Measurements from ENCODE around the gene DTNBP1.

DTNBP1 gene

DNA sequence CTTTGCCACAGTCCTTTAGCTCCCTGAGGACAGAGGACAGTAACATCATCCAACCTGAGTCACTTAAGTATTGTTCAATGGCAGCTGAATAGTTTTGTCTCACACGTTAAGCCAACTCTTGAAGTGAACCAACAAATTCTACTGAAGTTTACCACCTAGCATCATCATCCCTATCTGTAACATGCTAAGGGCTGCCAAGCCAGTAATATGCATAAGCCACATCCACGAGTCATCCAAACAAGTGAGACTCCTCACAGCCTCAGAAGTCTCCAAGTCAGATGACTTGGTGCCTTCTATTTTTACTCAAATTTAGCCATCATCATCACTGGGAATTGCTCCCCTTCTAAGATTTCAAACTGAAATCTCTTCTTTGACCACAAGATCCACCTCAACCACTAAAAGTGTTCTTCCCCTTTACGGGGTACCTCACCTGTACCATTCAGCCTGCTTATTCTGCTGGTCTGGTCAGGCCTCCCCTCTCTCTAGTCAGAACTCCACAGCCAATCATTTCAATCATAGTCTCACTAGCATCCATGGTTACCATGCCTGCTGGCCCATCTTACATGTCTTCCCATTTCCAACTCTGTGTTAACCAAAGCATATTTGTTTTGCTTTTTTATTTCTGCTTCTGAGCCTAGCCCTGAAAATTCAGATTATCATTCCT is 73.7 kb downstream of the DTNBP1 start:
- no peak for DNase-seq (ENCODE audit: low spot score)

DNA sequence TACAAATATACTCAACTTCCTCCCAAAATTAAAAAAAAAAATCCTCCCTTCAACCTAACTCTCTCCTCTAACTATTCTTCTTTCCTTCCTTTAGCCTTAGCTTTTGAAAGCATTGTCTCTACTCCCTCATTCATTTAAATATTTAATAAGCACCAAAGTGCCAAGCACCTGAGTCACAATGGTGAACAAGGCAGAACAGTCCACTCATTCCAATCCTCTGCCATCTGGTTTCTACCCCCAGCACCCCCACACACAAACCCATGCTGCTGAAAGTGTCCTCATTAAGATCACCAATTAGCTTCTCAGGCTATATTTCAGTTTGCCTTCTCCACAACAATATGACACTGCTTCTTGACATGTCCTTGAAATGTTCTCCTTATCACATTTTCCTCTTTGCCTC is 76.3 kb downstream of the DTNBP1 start:
- no peak for DNase-seq (ENCODE audit: low spot score)

DNA sequence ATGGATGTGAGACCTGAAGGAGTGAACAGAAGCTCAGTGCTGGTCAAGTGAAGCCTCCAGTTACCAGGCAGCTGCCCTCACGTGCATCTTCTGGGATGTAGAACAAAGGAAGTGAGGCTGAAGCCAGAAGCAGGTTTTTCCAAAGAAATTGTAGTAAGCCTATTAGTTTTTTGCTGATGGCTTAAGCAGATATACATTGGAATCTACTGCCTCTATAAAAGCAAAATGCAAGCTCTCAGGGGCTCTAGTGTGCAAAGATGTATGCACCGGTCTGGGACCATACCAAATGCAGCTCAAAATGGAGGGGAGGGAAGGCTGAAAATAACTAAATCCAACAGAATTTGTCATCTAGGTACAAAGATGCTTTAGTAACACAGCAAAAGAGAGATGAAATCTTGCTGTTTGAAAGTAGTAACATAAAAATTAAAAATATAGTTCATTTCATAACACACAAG is 77.0 kb downstream of the DTNBP1 start:
- DNase-seq (ENCODE audit: low spot score): no peak

DNA sequence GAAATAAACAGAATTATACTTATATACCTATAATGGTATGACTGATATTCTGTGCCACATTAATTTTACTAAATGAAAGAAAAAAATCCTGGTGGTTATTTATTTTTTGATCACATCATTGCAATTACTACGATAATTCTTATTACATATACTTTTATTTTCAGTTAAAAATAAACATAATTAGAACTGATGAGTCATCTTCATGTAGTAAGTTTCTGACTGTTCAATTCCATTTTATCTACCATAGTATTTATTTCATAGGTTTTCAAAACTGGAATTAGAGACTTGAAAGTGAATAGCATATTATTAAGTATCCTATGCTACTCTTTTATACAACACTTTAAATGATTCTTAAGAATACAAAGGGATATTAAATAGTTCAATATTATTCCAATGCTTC is 80.3 kb downstream of the DTNBP1 start:
- DNase-seq (ENCODE audit: low spot score): no peak

DNA sequence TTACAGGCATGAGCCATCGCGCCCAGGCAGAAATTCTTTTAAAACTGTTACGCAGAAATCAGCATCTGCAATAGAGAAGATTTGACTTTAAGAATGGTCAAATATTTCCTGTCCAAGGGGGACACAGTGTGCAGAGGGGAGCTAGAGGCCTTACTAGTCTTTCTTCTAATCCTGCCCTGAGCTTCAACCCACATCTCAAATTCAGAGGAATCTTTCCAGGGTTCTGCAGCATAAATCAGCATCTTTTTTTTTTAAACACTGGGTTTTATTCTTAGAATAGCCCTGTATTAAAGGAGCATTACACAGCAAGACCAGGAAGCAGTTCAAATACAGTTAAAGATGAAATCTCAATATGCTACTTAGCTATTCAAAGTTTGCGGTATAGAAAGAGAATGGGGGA is 81.1 kb downstream of the DTNBP1 start:
- DNase-seq (ENCODE audit: low spot score): no peak

DNA sequence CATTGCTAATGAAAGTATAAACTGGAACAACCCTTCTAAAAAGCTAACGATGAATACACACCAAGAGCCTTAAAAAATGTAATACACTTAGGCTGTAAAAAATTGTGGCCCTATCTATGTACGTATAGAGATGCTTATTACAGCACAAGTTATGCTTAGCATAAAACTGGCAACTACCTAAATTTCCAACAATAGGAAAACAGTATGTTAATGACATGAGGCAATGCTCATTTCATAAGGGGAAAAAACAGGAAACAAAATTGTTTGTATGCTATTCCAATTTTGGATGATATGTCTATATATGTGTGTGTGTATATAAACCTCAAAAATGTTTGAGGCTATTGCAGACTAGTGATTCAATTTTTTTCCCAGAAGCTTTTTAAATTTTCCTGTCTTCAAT is 82.5 kb downstream of the DTNBP1 start:
- DNase-seq (ENCODE audit: low spot score): no peak

DNA sequence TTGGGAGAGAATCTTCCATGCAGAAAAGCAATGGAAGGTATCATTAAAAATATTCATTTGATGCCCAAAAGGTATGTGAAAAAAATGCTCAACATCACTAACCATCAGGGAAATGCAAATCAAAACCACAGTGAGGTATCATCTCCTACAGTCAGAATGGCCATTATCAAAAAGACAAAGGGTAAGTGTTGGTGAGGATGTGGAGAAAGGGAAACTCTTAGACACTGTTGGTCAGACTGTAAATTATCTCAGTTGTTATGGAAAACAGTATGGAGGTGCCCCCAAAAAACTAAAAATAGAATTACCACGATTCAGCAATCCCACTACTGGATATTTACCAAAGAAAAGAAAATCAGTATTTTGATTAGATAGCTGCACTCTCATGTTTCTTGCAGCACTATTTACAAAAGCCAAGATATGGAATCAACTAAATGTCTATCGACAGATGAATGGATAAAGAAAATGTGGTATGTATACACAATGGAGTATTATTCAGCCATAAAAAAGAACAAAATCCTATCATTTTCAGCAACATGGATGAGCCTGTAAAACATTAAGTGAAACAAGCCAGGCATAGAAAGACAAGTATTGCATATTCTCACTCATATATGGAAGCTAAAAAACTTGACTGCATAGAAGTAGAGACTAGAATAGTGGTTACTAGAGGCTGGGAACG is 84.0 kb downstream of the DTNBP1 start:
- DNase-seq (ENCODE audit: low spot score): no peak

DNA sequence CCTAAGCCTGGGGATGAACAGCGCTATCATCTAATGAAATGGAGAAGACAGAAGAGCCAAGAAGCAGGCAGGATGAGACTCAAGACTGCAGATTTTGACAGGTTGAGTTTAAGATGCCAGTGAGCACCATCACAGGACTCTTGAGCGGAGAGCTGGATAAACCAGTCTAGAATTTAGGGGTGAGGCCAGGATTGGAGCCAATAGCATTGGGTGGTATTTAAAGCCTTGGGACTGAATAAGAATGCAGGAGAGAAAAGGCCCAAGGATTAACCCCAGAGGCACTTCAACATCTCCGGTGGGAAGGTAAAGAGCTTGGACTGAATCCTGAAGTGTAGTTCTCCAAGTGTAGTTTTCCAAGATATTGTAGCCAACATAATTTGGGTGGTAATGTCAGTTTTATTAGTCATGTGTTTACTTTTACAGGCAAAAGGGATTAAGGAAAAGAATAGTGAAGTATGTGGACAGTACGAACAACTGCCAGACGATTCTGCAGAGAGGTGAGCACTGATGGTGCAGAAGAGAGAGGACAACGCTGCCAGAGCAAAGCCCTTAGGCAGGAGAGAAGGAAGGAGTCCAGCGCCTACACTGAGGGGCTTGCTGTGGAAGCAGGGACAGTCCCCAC is 85.2 kb downstream of the DTNBP1 start:
- DNase-seq (ENCODE audit: low spot score): no peak

DNA sequence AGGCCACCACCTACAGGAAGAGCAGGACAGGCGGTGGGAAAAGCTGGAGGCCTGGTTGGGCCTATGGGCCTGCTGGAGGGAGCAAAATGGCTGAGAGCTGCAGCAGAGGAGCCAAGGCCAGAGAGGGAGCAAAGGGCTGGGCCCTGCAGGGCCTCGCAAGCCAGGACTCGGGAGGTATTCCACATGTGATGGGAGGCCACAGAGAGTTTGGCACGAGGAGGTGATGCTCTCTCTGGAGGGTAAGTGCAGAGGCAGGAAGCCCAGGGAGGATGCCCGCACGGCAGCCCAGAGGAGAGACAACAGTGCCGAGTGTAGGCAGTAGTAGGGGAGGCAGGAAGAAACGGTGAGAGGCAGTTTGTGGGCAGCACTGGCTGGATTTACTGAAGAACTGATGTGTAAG is 85.7 kb downstream of the DTNBP1 start:
- no peak for DNase-seq (ENCODE audit: low spot score)

DNA sequence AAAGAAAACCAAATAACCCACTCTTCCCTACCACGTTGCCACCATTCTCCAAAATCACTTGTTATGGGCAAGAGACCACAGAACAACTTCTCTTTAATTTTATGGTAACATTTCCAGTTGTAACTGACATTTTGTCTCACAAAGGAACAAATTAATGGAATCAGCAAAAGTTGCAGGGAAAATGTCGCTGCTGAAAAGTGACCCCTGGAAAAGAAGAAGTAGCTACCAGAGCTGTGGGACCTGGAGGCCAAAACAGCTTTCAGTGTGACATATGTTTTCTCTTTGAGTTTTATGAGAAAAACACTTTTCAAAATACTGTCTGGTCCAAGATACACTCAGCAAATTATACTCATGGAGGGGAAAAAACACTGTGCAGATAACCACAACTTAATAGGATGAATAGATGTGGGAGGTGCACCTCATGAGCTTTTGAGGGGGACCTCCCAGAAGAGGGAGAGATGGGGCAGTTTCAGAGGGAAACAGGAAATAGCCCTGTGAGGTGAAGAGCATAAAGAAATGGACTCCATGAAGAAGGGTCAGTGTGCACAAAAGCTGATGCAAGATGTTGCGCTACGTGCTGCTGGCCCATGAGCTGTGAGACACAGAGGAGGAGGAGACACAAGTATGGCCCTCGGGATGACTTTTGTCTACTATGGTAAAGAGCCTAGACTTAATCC is 87.3 kb downstream of the DTNBP1 start:
- no peak for DNase-seq (ENCODE audit: low spot score)

DNA sequence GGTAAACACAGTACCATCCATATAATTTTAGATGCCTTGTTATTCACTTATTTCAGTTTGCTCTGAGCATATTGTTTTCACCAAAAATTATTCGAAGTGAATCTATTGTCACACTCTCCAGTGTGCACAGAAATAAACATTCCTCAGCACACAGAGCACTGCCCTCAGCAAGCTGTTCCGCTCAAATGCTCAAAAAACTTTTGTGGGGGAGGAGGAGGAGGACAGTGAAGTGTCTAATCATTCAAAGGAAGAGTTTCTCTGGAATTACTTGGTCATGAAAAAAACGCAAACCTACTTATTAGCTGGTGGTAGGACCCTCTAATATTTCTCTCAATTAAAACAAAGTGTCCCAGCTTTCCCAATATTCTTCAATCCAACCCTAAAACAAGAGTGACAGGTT is 88.3 kb downstream of the DTNBP1 start:
- DNase-seq (ENCODE audit: low spot score): no peak

DNA sequence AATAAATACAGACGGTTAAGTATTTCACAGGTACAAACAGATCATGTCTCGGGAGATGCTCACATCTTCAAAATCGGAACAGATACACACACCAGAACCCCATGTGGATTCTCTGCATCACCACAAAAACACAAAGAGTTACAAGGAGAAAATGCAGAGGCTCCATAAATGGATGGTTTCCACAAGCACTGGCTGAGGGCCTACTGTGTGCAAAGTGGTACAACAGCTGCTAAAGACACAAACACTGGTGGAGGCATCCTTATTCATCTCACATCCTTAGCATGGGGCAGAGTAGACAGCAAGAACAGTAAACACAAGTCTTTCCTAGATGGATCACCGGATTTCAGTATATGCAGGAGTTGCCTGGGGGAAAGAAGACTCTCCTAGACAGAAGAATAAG is 88.8 kb downstream of the DTNBP1 start:
- no peak for DNase-seq (ENCODE audit: low spot score)

DNA sequence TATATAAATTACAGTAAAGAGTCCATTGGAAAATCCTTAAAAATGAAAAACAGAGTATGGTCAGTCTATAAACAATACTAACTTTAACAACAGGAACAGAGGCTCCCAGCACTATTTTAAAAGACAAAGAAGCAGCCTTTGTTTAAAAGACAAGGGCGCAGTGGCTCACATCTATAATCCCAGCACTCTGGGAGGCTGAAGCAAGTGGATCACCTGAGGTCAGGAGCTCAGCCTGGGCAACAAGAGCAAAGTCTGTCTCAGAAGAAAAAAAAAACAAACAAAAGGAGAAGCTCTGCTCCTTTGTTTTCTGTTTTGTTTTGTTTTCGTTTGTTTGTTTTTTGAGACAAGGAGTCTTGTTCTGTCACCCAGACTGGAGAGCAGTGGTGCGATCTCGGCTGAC is 89.4 kb downstream of the DTNBP1 start:
- DNase-seq (ENCODE audit: low spot score): no peak

DNA sequence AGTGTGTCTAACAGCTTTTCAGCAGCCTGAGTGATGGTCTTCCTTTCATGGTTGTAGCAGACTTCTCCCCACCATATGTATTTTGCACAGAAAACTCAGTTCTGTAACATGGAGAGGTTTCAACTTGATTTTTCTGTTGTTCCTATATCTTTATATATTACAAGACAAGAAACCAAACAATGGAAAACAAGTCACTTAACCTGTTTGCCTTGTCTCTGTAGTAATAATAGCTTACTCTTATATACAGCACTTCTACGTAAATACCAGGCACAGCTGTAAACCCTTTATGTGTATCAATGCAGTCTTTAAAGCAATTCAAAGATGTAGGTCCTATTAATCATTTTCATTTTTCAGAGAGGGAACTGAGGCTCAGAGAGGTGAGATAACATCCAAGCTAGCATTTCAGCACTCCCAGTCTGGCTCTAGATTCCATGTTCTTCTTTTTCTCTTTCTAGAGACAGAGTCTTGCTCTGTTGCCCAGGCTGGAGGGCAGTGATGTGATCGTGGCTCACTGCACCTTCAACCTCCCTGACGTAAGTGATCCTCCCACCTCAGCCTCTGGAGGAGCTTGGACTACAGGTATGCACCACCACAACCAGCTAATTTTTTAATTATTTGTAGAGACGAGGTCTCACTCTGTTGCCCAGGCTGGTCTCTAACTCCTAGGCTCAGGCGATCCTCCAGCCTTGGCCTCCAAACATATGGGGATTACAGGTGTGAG is 90.4 kb downstream of the DTNBP1 start:
- DNase-seq (ENCODE audit: low spot score): no peak

DNA sequence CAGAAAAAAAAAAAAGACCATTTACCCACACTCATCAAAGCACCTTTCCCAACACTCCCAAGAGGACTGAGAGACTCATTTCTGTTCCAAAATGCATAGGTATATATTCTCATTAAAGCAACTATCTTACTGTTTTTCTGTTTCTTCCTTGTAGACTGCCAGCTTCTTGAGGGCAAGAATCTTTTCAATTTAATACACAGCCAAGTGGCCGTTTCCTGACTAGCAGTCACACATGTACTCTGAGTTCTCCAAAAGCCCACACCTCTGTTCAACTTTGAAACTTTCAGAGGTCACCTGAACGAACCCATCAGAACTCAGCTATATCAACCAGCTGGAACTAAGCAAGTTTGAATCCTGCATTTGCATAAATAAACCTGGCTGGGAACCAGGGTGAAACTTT is 92.7 kb downstream of the DTNBP1 start:
- no peak for DNase-seq (ENCODE audit: low spot score)

DNA sequence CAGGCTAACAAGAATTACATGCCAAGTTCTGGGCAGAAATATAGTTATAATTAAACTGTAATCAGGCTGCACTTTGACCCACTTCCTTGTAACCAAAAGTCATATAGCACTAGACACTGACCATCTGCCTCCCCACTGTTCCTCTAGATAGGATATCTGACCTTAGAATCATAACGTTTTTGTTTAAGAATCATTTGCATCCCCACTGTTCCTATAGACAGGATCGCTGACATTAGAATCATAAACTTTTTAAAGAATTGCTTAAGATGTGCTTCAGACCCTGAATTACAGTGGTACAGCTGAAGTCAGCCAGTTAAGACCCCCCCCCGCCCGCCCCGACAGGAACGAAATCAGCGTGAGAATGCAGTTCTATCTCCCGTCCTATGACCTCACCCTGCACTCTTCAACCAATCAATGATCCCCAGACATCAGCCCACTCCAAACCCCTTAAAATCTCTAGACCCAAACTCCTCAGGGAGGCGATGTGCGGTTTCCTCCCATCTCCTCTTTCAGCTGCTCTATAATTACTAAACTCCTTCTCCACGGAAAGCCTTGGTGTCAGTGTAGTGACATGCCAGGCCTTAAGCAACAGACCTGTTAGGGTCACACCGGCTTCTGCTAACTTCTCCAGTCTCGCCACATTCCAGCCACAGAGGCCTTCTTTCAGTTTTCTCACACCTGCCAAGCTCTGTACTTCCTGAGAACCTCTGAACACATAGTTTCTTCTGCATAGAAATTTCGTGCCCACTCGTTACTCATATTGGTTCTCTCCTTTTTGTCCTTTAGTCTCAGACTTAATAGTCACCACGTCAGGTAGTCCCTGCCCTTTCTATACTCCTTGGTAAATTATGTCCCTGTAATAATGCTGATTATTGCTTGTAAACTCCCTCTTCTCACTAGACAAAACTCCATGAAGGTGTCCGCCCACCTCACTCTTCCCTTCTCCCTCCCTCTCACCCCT is 93.5 kb downstream of the DTNBP1 start:
- no peak for DNase-seq (ENCODE audit: low spot score)

DNA sequence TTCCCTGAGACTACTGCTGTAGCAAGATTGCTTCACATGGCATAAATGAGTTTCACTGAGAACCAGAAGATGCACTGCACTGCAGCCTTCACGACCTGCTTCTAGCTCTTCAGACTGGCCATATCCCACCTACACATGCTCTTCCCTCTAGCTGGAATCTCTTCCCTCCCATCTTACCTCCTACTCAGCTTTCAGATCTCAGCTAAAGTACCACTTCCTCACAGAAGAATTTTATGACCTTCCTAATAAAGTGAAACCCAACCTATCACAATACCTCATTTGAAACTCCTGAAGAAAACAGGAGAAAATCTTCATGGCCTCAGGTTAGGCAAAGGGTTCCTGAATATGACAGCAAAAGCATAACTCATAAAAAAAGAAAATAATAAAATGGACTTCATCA is 99.9 kb downstream of the DTNBP1 start:
- DNase-seq (ENCODE audit: low spot score): no peak

DNA sequence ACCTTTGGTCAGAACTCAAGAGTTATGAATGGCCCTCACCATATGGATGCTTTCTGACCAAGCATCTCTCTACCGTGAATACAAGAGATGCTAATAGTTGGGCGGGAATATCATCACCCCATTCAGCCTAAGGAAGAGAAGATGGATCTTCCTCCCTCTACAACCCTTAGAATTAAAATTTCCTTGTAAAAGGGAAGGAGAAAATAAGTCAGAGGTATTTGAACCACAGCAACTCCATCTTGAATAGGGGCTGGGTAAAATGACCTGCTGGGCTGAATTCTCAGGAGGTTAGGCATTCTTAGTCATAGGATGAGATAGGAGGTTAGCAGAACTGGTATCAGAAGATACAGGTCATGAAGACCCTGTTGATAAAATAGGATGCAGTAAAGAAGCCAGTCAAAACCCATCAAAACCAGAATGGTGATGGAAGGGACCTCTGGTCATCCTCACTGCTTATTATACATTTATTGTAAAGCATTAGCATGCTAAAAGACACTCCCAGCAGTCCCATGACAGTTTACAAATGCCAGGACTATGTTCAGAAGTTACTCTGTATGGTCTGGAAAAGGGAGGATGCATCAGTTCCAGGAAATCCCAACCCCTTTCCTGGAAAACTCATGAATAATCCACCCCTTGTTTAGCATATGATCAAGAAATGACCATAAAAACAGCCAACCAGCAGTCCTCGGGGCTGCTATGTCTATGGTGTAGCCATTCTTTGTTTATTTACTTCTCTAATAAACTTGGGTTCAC is 101.2 kb downstream of the DTNBP1 start:
- DNase-seq (ENCODE audit: low spot score): no peak

DNA sequence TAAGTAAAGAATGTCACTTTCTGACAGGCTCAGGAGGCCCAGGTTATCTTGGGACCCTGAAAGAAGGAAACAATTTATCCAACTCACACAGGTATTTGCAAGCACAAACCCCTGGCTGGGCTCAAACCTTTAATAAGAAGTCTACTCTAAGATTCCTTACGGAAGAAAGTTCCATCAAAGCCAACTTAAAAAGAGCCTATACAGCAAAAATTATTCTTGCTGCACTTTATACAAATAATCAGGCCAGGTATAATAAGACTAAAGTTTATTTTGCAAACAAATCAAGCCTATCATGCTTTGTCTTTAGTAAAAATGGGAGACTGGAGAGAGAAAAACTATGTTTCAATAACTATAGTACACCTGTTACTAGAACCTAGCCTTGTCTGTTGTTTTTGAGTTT is 102.1 kb downstream of the DTNBP1 start:
- DNase-seq (ENCODE audit: low spot score): no peak

DNA sequence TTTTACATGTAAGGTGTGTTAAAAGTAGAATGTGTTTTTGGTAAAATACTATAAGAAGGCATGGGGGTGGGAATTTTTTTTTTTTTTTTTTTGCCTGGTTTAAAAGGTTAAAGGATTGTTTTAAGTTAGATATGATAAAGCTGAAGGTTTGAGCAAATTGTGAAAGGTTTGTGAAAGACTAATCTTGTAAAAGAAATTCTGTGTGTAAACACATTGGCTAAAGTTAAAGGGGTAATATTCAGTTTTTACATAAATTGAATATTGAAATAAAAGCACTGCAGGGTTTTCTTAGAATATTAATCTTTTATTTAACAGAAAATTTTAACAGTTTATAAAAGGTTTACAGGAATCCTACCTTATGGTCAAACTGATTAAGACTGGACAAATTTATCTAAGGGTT is 105.7 kb downstream of the DTNBP1 start:
- DNase-seq (ENCODE audit: low spot score): no peak
